ENCODE measurements around the gene ING5. TPM values are rescaled to one million over a fixed set of nuclear protein-coding genes. Genes with fewer than 3 reads are reported as not detected.

The ING5 gene
- total RNA-seq, 1 experiment from 2014 or later: 45.9 TPM

DNA sequence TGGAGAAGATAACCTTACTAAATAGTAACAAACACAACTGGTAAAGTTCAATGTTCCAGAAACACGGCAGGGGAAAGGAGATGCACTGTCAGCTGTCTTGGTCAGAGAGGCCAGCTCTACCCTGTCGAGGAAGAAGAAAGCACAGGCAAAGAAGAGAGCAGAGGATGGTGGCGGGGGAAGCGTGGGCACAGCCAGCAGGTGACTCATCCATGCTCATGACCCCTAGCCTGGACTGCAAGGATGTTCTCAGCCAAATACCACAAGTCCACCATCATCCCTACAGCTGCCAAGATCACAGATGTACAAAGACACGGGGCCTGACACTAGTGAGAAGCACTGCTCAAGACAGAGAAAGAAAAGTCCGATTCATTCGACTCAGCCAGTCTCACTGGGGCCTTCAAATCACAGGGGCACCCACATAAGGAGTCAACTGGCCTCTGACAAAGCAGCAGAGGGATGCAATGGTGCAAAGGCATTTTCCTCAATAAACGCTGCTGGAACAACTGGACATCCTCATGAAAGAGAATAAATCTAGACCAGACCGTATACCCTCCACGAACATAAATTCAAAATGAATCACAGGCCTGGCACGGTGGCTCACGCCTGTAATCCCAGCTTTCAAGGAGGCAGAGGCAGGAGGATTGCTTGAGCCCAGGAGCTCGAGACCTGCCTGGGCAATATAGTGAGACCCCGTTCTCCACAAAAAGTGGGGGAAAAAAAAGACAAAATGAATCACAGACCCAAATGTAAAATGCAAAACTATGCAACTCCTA is 20.8 kb upstream of the ING5 start:
- Histone ChIP-seq H3K9me3 (ENCODE audit: control insufficient read depth in 1 of 2, insufficient read depth in 1 of 2, low read depth in 1 of 2, low read length in 2 of 2) (no peaks in the 10 kb centered on the region), H3K4me2 (ENCODE audit: low read length) (no peak overlapping the region), H3K27ac (ENCODE audit: low read depth, low read length) (no peak overlapping the region), H4K20me1 (ENCODE audit: insufficient read depth) (no peaks in the 10 kb centered on the region), H3K27me3 (ENCODE audit: insufficient read depth, low read length) (no peaks in the 10 kb centered on the region), H3K9ac (ENCODE audit: low read length) (no peak overlapping the region), H3K9me2 (ENCODE audit: insufficient read depth) (no peaks in the 10 kb centered on the region), H3K79me2 (ENCODE audit: insufficient read depth, low read length) (peaks cover 60% of the 10 kb centered on the region), H3K36me3 (ENCODE audit: control insufficient read depth in 1 of 2, insufficient read depth in 2 of 2, low read length in 2 of 2) (peaks cover 47 to 57% of the 10 kb centered on the region in 2 experiments), H2AFZ (ENCODE audit: low read depth, low read length, poor library complexity, severe bottlenecking) (no peak overlapping the region), H3K4me1 (ENCODE audit: control insufficient read depth in 1 of 2, insufficient read depth in 2 of 2, low read length in 2 of 2) (peaks cover 3 to 6% of the 10 kb centered on the region in 2 experiments; a peak in 2 of 4 replicates), H3K4me3 (replicated peaks in 1 of 2; ENCODE audit: low read depth in 1 of 2, low read length in 2 of 2) (no peak overlapping the region)
- POLR2A ChIA-PET: no interaction called here
- ATAC-seq: no peak
- DNase-seq (ENCODE audit: low read depth, low spot score): no peak
- no TSS peak for BruUV-seq (replicated peaks)
- RAD21 ChIA-PET (ENCODE audit: low non-redundant PET in 1 of 2, low total read pairs in 2 of 2, uncharacterized antibody in 2 of 2, unreplicated experiment in 2 of 2): no interaction called here
- CTCF ChIA-PET: no interaction called here
- TF ChIP-seq REST (IDR thresholded peaks at IDR 0.05; ENCODE audit: low read depth): no peak
- no peak for TF ChIP-seq SRF (IDR thresholded peaks at IDR 0.05; ENCODE audit: low read depth)
- no peak for TF ChIP-seq POLR2AphosphoS5 (IDR thresholded peaks at IDR 0.05; ENCODE audit: low read depth, low read length)
- no peak for TF ChIP-seq RAD21 (IDR thresholded peaks at IDR 0.05; ENCODE audit: low read depth)
- no peak for TF ChIP-seq SIN3A (IDR thresholded peaks at IDR 0.05; ENCODE audit: low read depth)
- no peak for TF ChIP-seq EGR1 (IDR thresholded peaks at IDR 0.05; ENCODE audit: low read depth)
- TF ChIP-seq ZFX (IDR thresholded peaks at IDR 0.05): no peak
- TF ChIP-seq, protein P1, sequence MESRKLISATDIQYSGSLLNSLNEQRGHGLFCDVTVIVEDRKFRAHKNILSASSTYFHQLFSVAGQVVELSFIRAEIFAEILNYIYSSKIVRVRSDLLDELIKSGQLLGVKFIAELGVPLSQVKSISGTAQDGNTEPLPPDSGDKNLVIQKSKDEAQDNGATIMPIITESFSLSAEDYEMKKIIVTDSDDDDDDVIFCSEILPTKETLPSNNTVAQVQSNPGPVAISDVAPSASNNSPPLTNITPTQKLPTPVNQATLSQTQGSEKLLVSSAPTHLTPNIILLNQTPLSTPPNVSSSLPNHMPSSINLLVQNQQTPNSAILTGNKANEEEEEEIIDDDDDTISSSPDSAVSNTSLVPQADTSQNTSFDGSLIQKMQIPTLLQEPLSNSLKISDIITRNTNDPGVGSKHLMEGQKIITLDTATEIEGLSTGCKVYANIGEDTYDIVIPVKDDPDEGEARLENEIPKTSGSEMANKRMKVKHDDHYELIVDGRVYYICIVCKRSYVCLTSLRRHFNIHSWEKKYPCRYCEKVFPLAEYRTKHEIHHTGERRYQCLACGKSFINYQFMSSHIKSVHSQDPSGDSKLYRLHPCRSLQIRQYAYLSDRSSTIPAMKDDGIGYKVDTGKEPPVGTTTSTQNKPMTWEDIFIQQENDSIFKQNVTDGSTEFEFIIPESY (IDR thresholded peaks at IDR 0.05; ENCODE audit: extremely low read depth, insufficient replicate concordance, low read length): no peak
- no peak for TF ChIP-seq FOSL1 (IDR thresholded peaks at IDR 0.05; ENCODE audit: low read depth)
- TF ChIP-seq JUND (IDR thresholded peaks at IDR 0.05): no peak
- intact Hi-C loops (cut with micrococcal nuclease): no loop called here
